Bone marrow (tissue), 2 donors: ENCODE measurements around the gene CTSH.
"Not testable (repeated sequence)": the region's sequence is repeated elsewhere in the genome, so short reads cannot be mapped to it uniquely, and the experiment has no call there.

ENCODE experiments used
- DNase-seq, 2 donors: peaks; one replicate each; lab custom pipeline; 2025; lab: John Stamatoyannopoulos, UW

Gene CTSH

DNA sequence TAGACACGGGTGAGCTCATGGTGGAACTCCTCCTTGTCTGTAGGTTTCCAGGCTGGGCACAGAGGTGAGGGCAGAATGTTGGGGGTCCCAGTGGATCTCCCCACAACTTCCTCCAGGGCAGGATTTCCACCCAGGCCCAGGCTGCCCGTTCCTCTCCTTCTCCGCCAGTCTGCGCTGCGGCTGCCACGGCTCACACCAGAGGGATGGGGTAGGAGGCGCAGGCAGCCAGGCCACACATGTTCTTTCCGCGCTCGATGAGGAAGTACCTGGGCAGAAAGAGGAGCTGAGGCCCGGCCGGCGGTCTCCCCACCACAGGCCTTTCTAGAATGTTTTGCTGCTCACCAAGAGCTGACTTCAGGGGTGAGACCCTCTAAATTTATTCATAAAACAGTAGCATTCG, 22.9 kb downstream of the CTSH start:
- no peak for DNase-seq

DNA sequence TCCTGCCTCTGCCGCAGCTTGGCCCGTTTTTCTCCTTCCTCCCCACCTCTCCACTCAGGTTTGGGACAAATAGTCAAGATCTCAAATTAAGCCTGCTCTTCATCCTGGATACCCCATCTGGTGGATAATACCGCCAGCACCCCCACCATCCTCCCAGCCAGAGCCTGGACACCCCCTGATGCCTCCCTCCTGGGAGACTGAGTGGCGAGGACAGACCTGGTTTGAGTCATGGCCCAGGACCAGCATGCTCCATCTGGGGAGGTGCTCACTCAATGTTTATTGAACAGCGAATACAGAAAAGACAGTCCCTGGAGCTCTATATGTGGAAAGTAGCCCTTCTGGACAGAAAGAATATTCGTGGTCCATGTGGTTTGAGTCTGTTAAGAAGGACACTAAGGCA, 23.3 kb downstream of the CTSH start:
- DNase-seq = no peak

DNA sequence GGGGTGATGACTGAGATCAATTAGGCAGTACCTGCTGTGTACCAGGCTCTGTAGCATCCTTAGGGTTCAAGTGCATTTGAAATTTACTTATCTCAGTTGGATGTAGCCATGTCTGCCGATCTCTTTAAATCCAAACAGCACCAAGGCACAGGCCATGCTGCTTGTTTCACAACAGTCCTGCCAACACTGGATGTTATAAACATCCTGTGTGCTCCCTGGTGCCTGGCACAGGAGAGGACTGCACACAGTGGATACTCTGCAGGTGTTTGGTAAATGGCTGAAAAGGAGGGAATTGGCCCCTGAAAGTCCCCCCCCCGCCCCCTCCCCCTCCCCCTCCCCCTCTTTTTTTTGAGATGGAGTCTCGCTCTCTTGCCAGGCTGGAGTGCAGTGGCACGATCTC, 27.0 kb downstream of the CTSH start:
- no peak for DNase-seq

DNA sequence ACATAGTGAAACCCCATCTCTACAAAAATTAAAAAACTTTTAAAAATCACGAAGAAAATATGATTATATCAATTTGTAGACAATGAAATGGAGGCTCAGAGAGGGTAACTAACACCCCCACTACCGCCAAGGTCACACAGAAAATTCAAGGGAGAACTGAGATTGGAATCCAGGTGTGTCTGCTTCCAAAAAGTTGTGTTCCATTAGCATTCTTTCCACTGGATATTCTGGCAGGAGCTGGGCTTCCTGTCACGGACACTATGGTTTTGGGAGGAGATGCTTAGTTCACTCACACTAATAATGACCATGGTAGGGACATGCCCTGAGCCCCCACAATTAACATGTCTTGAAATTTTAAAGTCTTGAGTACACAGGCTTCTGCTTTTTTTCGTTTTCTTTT, 28.8 kb downstream of the CTSH start:
- no peak for DNase-seq

DNA sequence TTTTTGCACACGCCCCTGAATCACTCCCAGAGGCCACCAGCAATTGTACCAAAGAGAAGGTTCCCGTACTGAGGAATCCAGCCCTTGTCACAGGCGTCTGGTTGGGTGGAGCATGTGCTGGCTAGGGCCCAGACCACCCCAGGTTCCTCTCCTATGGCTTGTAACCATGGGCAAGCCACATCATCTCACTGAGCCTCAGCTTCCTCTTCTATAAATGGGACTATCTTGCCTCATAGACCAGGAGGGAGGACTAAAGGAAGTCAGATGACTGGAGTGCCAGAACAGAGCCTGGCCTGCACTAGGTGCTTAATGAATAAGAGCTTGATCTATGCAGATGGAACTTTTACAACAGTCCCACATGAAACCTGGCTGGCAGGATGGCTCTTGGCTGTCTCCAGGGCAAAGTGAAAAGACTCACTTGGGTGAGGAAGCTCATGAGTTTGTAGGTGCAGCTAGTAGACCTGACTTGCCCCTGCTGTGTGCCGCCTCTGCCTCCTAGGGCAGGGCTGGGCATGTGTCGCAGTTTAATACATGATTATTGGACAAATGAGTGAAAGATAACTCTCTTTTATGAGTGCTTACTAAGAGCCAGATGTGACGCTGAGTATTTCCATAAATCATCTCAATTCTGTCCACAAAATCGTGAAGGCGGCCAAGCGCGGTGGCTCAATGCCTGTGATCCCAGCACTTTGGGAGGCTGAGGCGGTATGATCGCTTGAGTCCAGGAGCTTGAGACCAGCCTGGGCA, 29.3 kb downstream of the CTSH start:
- DNase-seq = peak in 1 of 2 donors; percentile 64

DNA sequence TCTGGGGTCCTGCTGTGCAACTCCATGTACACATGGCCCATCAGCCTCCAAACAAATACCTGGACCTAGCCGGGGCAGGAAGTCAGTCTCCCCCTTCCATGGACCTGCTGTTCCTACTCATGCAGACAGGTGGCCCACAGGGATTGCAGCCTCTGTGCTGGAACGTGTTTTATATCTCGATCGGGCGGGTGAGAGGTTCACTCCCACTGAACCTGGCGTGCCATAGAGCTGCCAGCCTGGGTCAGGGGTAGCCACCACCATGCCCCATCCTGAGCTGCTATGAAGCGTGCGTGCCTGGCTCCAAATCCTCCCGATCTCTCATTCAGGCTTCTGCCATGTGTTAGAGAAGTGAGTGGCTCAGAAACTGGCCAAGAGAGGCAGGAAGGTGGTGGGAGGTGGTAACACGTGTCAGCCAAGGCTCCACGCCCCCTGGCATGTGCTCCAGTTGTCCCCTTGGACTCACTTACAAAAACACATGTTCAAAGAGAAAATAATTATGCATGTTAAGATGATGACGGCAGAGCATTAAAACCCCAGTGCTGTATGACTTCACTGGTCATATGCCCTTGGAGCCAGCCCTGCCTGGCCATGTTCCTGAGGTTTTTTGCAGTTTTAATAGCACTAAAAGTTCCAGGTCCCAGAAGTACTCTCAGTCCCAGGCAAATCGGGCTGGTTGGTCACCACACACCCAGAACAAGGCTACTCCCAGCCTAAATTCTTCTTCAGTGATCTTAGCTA, 30.6 kb downstream of the CTSH start:
- DNase-seq = no peak

DNA sequence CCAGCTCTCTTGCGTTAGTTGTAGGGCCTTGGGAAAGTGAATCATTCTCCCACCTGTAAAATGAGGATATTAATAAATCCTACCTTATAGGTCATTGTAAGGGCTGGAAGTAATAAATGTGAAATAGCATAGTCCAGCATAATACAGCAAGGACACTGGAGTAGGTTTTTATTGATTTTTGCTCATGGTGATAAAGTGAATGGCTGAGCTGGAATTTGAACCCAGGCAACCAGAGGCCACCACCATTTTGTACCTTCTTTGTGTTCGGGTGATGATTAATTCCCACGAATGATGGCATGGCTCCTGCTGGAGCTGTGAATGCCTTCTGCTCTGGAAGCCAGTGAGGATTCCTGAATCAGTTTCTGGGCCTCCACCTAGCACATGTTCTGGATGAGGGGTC, 31.8 kb downstream of the CTSH start:
- DNase-seq = no peak

DNA sequence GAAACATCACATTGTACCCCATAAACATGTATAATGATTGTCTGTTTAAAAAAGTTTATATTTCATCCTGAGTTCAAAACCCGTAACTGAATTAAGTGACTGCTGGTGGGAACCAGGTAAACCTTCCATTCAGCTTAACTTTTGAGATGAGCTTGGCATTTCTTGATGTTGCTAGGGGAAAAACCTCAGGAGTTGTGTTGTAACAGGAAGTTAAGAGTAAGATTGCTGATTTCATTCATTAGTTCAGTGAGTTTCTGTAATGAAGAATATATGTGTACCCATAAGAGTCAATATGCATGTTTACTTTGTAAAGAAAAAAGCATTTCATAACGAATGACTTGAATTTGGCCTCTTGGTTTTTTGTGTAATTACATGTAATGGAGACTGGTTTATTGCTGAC, 32.5 kb downstream of the CTSH start:
- no peak for DNase-seq

DNA sequence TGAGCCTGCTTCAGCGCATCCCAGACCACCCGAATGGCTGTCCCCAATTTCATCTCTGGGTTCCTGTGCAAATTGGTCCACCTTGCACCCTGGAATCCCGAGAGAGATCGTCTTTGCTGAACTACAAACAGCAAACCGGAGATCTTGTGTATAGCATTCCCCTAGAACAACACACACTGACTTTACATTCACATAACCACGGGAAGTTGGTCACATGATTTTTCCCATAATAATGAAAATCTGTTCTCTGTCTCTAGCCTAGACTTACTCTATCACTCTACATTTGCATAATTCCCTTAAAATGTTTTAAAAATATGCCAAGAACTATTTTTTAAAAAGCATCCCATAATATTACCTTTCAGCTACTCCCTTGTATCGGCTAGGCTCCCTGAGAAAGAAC, 34.6 kb downstream of the CTSH start:
- no peak for DNase-seq

DNA sequence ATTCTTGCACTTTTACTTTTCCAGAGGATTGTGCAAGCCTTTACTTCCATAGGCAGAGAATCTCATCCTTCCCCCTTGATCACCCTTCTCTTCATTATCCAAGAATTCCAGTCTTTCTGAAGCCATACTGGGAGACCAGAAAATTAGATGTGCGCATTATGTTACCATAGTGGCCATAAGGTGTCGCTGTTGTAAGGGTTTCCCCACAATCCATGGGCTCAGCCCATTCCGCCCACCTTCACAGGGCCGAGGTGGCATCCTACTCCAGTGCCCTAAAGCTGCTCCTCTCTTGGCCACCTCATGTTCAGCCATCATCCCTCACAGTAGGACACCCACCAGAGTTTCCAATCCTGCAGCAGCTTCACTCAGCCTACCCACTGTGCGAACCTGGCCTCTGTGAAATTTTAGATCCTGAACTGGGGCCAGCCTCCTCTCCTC, 35.0 kb downstream of the CTSH start:
- DNase-seq = no peak

DNA sequence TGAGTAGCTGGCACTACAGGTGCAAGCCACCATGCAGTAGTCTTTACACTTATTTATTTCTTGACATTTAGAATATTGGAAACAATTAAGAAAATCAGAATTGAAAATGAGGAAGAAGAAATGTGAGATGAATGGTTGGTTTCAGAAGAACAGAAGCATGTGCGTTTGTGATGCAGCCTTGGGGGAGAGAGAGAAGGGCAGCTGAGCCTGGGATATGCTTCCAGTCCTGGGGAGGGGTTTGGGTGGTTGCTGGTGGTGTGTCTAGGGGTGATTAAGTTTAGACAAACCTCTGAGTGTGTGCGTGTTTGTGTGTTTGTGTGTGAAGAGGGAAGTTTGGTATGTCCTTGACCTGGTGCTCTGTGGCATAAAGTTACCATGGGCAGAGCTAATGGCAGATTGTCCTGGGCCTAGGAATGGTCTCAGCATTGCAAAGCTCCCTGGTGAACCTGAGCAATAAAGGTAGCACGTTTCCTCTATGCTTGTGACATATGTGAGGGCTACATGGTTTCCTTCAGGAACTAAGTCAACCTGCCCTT, 35.6 kb downstream of the CTSH start:
- DNase-seq = no peak

DNA sequence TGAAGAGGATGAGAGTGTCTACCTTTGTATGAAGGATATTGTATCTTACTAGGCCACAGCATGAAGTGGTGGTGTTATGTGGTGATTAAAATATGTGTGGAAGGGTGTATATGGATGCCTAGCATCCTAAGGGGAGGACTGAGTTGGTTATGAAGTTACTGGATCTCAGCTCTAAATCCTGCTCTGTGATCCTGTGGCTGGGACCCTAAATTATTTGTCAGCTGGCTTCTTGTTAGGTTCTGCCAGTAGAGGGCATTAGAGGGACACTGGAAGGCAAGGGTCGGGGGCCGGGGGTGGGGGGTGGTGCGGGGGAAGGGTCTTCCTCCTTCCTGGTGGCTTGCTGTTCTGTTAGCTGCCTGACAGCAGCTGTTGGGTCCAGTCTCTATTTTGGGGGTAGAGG, 37.3 kb downstream of the CTSH start:
- DNase-seq = no peak

DNA sequence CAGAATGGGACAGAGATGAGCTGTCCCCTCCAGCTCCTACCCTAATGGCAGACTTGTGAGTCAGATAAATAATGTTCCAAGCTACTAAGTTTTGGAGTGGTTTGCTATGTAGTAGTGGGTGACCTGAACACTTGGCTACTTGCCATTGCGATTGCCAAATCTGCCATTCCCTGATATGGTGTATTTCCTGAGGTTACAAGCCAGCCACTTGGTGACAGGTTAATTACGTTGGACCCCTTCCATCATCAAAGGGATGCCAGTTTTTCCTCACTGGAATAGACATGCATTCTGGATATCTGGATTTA, 38.6 kb downstream of the CTSH start:
- DNase-seq = no peak

DNA sequence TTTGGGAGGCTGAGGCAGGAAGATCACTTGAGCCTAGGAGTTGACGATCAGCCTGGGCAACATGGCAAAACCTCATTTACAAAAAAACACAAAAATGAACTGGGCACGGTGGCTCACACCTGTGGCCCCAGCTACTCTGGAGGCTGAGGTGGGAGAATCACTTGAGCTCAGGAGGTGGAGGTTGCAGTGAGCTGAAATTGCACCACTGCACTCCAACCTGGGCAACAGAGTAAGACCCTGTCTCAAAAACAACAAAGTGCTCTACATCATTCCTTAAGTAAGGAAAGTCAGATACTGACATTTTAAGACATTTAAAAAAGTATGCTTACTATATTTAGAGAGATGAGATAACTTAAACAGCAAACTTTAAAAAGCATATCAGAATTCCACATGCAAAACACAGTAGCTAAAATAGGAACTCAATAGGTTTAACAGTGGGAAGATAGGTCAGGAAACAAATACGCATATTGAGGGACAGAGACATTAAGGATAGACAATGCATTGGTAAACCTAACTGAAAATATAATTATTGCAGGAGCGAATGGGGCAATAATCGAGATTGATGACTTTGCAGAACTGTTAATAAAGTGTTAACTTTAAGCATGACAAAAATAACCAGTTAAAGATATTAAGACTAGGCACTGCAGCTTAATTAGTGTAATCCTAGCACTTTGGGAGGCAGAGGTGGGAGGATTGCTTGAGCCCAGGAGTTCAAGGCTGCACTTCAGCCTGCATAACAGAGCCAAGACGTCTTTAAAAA, 40.1 kb downstream of the CTSH start:
- DNase-seq = no peak

DNA sequence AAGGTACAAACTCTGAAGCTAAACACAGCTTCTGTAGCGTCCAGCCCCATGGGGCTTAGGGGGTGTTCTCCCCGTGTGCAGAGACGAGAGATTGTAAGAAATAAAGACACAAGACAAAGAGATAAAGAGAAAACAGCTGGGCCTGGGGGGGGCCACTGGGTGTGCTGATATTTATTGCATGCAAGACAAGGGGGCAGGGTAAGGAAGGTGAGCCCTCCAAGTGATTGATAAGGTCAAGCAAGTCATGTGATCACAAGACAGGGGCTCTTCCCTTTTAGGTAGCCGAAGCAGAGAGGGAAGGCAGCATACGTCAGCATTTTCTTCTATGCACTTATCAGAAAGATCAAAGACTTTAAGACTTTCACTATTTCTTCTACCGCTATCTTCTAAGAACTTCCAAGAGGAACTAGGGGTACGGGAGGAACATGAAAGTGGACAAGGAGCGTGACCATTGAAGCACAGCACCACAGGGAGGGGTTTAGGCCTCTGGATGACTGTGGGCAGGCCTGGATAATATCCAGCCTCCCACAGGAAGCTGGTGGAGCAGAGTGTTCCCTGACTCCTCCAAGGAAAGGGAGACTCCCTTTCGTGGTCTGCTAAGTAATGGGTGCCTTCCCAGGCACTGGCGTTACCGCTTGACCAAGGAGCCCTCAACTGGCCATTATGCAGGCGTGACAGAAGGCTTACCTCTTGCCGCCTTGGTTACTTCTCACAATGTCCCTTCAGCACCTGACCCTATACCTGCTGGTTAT, 42.4 kb downstream of the CTSH start:
- DNase-seq = not testable (repeated sequence)

DNA sequence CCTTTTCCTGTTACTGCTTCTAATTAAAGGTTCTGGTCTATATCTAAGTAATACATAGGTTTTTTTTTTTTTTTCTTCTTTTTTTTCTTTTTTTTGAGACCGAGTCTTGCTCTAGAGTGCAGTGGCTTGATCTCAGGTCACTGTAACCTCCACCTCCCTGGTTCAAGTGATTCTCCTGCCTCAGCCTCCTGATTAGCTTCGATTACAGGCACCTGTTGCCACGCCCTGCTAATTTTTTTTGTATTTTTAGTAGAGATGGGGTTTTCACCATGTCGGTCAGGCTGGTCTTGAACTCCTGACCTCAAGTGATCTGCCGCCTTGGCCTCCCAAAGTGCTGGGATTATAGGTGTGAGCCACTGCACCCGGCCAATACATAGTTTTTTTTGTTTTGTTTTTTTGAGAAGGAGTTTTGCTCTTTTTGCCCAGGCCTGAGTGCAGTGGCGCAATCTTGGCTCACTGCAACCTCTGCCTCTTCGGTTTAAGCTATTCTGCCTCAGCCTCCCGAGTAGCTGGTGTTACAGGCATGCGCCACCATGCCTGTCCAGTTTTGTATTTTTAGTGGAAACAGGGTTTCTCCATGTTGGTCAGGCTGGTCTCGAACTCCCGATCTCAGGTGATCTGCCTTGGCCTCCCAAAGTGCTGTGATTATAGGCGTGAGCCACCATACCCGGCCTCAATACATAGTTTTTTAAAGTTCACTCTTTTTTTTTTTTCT, 43.9 kb downstream of the CTSH start:
- not testable (repeated sequence) for DNase-seq

DNA sequence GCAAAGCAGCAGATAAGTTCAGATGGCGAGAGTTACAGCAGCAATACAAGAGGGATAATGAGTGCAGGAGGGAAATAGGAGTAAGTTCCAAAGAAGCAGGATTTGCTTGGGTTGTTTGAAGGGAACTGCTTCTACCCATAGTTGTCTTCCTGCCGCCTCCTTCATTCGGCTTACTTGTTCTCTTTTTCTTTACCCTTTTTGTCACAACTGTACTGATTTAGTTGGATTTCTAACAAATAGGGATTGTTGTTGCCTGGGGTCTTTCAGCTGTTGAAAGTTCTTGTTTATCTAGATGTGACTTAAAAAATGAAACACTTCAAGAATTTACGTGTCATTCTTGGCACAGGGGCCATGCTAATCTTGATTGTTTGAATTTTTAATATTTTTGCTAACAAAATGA, 46.3 kb downstream of the CTSH start:
- DNase-seq = no peak

DNA sequence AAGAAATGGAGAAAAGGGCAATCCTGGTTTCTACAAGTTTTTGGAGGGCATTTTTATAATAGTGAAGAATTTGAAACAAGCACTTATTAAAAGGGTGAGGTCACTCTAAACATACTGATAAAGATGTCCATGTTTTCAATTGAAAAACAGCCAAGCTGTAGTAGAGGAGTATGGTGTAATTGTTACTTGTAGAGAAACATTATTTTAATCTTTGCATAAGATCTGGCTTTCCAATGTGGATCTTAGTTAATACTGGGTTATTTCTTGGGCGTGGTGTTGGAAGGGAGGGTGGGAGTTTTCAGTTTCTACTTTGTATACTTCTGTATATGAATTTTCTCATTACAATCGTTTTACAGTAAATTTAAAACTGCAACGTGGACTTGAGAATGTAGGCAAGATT, 49.4 kb downstream of the CTSH start:
- DNase-seq = no peak

DNA sequence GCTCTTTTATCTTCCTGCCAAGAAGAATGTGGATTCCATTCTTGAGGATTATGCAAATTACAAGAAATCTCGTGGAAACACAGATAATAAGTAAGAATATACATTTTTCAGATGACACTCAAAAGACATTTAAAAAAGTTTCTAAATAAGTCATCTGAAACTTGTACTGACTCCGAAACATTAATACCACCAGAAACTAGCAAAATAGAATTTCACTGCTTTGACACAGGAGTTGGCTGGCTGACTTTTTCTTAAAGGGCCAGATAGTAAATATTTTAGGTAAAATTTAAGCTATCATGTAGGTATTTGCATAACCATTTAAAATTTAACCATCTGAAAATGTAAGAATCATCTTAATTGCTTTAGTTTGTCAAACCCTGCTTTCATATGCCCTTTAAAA, 51.3 kb downstream of the CTSH start:
- no peak for DNase-seq

DNA sequence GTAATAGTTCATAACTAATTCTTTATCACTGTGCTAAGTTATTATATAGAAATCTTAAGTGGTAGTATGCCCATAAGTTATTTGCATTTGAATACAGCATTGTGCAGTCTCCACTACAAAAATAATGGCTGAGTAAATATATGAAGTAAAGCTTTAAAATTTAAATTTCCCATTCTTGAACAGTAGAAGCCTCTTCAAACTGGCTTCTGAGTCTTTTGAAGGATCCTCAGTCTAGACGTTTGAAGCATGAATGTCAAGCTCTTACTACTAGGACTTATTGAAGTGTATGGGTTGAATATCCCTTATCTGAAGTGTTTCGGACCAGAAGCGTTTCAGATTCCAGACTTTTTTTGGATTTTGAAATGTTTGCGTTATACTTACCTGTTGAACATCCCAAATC, 55.8 kb downstream of the CTSH start:
- no peak for DNase-seq

DNA sequence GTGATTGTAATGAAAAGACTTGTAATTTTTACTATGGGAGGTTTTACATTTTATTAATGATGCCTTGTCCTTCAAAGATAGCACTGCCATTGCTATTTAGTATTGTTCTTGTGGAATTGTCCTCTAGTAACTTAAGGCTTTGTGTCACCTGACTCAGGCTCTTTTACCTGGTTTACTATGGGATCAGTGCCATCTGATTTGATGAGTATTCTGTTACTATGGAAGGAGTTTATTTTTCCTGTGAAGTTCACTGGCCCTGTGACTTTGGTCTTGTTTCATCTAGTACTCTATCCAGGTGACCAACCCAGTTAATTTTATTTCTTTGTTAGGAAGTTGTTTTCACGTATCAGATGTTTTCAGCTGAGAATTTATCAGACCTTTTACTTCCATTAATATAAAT, 63.2 kb downstream of the CTSH start:
- DNase-seq = no peak

DNA sequence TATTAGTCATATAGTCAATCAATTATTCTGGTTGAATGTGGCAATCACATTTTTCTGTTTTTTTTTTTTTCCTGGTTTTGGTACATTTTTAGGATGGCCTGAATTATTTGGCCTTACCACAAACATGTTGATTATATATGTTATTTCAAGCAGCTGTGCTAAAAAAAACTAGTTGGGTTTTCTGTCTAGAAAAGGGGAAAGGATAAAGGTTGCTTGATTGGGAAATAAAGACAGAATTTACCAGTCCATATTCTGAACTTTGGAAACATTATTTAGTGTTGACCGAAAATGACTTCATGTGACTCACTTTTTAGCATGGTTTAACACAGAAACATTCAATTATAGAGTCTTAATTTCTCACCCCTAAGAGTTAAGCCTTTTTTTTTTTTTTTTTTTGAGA, 64.0 kb downstream of the CTSH start:
- DNase-seq = no peak
